NCI-H2227 (cell line): ENCODE data around the gene IL23R.
"Not testable (repeated sequence)": the region's sequence is repeated elsewhere in the genome, so short reads cannot be mapped to it uniquely, and the experiment has no call there.

Source experiments
- DNase-seq: peaks from one replicate; lab custom pipeline; 2025; ENCODE audit not compliant: unreplicated experiment; lab: John Stamatoyannopoulos, UW

The IL23R gene, protein sequence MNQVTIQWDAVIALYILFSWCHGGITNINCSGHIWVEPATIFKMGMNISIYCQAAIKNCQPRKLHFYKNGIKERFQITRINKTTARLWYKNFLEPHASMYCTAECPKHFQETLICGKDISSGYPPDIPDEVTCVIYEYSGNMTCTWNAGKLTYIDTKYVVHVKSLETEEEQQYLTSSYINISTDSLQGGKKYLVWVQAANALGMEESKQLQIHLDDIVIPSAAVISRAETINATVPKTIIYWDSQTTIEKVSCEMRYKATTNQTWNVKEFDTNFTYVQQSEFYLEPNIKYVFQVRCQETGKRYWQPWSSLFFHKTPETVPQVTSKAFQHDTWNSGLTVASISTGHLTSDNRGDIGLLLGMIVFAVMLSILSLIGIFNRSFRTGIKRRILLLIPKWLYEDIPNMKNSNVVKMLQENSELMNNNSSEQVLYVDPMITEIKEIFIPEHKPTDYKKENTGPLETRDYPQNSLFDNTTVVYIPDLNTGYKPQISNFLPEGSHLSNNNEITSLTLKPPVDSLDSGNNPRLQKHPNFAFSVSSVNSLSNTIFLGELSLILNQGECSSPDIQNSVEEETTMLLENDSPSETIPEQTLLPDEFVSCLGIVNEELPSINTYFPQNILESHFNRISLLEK

GRCh38 chr1:67166196-67166595 lies at the start of gene IL23R:
IL23R (plus strand) TSS chr1:67166454; CDS start chr1:67168121, 1,667 bp downstream.
- DNase-seq: no peak

GRCh38 chr1:67118191-67118590 lies 48.1 kb upstream of the IL23R start:
- DNase-seq: no peak

GRCh38 chr1:67118646-67119045 lies 47.6 kb upstream of the IL23R start:
- DNase-seq: no peak

- DNase-seq: no peak
Observed at GRCh38 chr1:67120855-67121619, 45.2 kb upstream of the IL23R start.

DNA sequence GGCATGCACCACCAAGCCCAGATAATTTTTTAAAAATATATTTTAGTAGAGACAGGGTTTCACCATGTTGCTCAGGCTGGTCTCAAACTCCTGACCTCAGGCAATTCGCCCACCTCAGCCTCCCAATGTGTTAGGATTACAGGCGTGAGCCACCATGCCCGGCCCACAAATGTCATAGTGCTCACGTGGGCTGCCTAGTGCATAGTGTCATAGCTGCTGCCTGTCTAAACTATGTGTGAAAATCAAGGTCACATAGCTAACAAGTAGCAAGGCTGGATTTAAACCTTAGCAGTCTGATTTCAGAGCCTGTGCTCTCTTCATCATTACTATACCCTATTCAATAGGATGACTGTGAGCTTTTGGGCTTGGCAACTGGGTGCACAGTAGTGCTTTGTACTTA lies 41.8 kb upstream of the IL23R start:
- no peak for DNase-seq

- DNase-seq: no peak
Observed at GRCh38 chr1:67126111-67126746, 40.0 kb upstream of the IL23R start.

GRCh38 chr1:67126974-67127373 lies 39.3 kb upstream of the IL23R start:
- DNase-seq: no peak

DNA sequence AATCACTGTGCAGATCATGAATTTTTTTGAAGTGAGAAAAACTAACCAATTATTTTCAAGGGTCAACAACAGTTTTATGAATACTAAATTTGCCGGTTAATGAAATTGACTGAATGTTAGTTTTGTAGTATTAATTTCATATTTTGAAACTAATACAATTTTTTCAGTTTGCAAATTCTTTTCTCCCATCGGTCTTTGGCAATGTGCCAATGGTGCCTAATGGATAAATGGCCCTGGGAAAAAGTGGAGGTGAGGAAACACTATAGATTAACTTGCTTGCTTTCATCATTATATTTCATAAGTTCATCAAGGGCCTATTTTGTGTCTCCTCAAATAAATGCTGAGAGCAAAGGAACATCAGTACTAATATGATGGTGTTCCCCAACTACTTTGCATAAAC lies 35.6 kb upstream of the IL23R start:
- DNase-seq: no peak

DNA sequence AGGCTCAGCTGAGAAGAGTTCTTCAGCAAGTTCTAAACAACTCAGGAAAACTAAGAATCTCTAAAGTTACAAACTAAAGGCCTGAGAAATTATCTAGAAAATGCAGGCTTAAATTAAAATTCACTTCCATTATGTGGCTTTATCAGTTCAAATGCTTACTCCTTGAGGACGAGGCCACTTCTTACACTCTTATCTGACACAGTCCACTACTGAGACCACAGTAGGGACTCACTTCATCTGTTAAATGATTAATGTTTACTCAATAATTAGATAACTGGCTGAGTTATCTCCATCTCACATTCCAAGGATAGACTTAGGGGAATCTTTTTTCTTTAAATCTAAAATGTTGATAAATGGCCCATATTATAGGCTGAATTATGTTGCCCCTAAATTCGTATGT lies 33.1 kb upstream of the IL23R start:
- DNase-seq: no peak

DNA sequence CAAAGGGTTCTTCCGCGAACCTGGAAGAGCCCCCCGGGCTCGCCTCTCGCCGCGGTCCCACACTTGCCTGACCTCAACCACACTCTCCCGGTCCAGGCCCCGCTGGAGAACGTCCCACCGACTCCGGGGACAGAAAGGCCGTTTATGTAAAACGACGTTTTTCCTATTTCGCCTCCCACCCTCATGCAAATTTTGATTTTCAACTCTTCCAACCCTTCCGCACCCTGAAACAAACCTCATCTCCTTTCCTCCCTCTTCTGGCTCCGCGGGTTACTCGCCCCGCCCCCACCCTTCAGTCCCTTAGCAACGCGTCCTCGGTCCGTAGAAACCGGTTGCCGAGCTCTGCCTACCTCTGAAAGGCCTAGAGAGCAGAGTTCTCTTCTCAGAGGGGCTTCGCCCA lies 31.6 kb upstream of the IL23R start, which contains the start of gene C1orf141:
Gene C1orf141 (minus strand): TSS at position 276 of the 400 bp plus-strand sequence. CDS start 7,730 bp downstream, outside the sequence.
- peak; percentile 74 for DNase-seq

GRCh38 chr1:67135354-67135753 lies 30.9 kb upstream of the IL23R start:
- DNase-seq: no peak

DNA sequence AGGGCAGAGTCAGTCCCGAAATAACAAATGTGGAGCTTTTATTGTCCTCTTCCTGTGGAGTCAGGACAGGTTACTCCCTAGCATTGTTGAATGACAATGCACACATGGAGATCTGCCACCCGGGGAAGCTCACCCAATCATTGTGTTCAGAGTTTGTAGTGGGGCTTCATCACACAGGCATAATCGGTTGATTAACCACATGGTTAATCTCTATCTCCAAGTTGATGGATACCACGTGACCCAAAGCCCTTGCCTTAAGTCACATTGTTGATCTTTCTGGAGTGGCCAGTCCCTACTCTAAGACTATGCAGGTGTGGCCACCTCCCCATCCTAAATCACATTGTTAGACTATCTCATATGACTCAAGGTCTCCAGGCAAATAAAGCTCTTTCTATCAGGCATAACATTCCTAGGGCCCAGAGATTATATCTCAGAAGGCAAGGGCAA lies 28.9 kb upstream of the IL23R start:
- no peak for DNase-seq

GRCh38 chr1:67138813-67139499 lies 27.3 kb upstream of the IL23R start:
- no peak for DNase-seq

DNA sequence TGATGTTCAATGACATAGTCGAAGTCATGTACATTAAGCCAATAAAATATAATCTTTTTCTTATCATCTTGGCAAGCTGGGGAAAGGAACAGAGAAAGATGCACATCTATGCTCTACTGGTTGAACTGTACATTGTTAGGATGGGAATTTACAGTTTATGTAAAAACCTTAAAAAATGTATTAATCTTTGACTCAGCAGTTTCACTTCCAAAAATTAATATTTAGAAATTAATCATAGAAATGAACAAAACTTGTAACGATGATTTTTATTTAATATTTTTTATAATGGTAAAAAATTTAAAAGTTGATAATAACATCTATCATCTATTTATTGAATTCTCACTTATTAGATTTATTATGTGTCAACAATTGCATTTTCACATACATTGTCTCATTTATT lies 25.8 kb upstream of the IL23R start:
- no peak for DNase-seq

GRCh38 chr1:67141832-67142231 lies 24.4 kb upstream of the IL23R start:
- DNase-seq: not testable (repeated sequence)

- DNase-seq: no peak
Observed at GRCh38 chr1:67142931-67143330, 23.3 kb upstream of the IL23R start.

DNA sequence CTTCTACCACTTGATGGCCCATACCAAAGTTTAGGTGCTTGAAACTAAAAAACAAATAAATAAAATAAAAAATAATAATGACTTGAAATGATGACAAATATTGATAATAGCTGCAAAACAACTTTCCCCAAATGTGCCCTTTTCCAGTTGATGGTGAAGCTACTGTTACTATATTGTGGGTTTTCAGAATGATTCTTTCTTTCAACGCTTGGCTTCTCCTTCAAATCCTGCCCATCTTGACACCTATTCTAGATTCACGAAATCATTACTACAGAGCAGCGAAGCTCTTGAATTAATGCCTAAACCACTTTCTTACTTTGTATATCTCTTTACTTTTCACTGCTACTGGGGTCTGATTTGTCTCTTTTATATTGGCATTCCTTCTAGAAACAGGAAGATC lies 22.3 kb upstream of the IL23R start:
- DNase-seq: no peak

GRCh38 chr1:67144696-67145095 lies 21.6 kb upstream of the IL23R start:
- no peak for DNase-seq

- DNase-seq: no peak
Observed at GRCh38 chr1:67146101-67146500, 20.2 kb upstream of the IL23R start.

DNA sequence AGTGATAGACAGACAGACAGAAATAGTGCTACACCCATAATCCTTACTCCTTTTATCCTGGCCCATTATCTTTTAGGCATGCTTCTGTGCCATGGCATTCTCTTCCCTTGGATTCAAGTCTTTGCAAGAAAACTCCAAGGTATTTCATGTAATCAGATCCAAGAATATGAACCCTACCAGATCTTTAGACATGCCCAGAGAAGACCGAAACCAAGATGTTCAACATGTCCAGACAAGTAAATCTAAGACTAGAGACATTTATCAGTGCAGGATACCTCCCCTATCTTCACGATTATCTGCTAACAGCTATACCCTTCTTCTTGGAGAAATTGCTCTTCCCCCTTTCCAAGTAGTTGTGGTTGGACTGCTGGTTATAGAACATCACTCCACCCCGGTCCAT lies 19.7 kb upstream of the IL23R start:
- DNase-seq: no peak

DNA sequence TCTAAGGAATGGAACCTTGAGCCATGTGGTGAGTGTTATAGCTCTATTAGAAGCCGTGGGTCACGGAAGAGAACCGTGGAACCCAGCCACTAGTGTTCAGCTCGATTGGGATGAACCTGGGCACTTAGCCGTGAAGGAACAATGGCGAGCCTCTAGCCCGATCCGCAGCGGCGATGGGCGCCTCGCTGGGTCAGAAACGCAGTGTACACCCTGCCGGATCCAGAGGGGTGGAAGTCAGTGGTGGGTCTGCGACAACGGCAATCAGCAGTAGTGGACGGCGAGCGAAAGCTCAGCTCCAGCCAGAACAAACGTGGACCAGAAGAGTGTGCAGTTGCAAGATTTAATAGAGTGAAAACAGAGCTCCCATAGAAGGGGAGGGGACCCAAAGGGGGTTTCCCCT lies 18.3 kb upstream of the IL23R start:
- not testable (repeated sequence) for DNase-seq
